Measurements from ENCODE around the gene TTC12. TPM values are rescaled to one million over a fixed set of nuclear protein-coding genes. Genes with fewer than 3 reads are reported as not detected.

TTC12 gene
- total and polyA plus RNA-seq, 2 of the 13 experiments (the other 11 are each of a cell fraction or from before 2014, with no cell fraction given), result 5.4 to 11.6 TPM

- in situ Hi-C loops (cut with HindIII; ENCODE audit: extremely low pct_ligation_motif_present, low pct_unique_long_range_greater_than_20kb) (no loop called here), intact Hi-C loops (cut with micrococcal nuclease; ENCODE audit: unreplicated experiment) (no loop called here)
- no peak overlapping the region for H3K27ac ChIP-seq (ENCODE audit: extremely low read length, insufficient read depth, low read length)
- no peak overlapping the region for H3K9ac ChIP-seq (ENCODE audit: insufficient read depth, low read depth, low read length)
- no peak overlapping the region; a peak in 1 of 6 replicates for H3K4me3 ChIP-seq (replicated peaks in 1 of 3; ENCODE audit: insufficient read depth in 1 of 3, low read depth in 2 of 3, low read length in 3 of 3)
- ChIA-PET CTCF (ENCODE audit: low intra/inter-chr PET ratio, low total read pairs) (no interaction called here), POLR2A (interaction anchor here (0.6 kb wide), 1 partner anchor 571 kb away, joined by 4 read pairs; no protein-coding TSS in a partner anchor)
- H3K36me3 ChIP-seq (replicated peaks in 1 of 2; ENCODE audit: control insufficient read depth in 1 of 2, insufficient read depth in 2 of 2, low read length in 2 of 2), result no peaks in the 10 kb centered on the region
- TSS peak; percentile 86 for BruUV-seq (replicated peaks)
- DNase-seq (ENCODE audit: low spot score), result no peak
- peaks cover 3% of the 10 kb centered on the region for H3K79me2 ChIP-seq (ENCODE audit: insufficient read depth, low read length)
- H4K20me1 ChIP-seq (ENCODE audit: insufficient read depth, low read length), result no peaks in the 10 kb centered on the region
- no peak for ATAC-seq
- peak overlapping the region; percentile 60; the same call in 1 of the 2 replicates for H3K4me2 ChIP-seq (ENCODE audit: low read depth, low read length)
- WGBS (ENCODE audit: low lambda C conversion rate), result 80% methylated on average over 2 of the region's 3 CpGs
- H2AFZ ChIP-seq (ENCODE audit: low read length), result no peak overlapping the region
- peaks cover 26% of the 10 kb centered on the region for H3K4me1 ChIP-seq (ENCODE audit: insufficient read depth, low read length)
- no peaks in the 10 kb centered on the region for H3K27me3 ChIP-seq (ENCODE audit: control insufficient read depth in 1 of 2, insufficient read depth in 2 of 2, low read length in 2 of 2)
- no peak for FAIRE-seq
- TF ChIP-seq POGZ (CRISPR knock-in tag; IDR thresholded peaks at IDR 0.05) (no peak), SIX4 (CRISPR knock-in tag; IDR thresholded peaks at IDR 0.05) (no peak), ETV6 (CRISPR knock-in tag; conservative IDR thresholded peaks at IDR 0.05) (no peak), NONO (IDR thresholded peaks at IDR 0.05) (no peak), NONO (CRISPR knock-in tag; conservative IDR thresholded peaks at IDR 0.05) (no peak), MIER3 (CRISPR knock-in tag; IDR thresholded peaks at IDR 0.05; ENCODE audit: borderline replicate concordance) (no peak), ZMYM3 (CRISPR knock-in tag; IDR thresholded peaks at IDR 0.05) (no peak), ZBTB4 (CRISPR knock-in tag; IDR thresholded peaks at IDR 0.05; ENCODE audit: borderline replicate concordance) (no peak), PAWR (CRISPR knock-in tag; IDR thresholded peaks at IDR 0.05; ENCODE audit: borderline replicate concordance) (no peak), SKI (IDR thresholded peaks at IDR 0.05; ENCODE audit: partially characterized antibody) (no peak), AHR (CRISPR knock-in tag; IDR thresholded peaks at IDR 0.05) (no peak), XBP1 (CRISPR knock-in tag; IDR thresholded peaks at IDR 0.05) (no peak)
- no peaks in the 10 kb centered on the region for H3K9me3 ChIP-seq (ENCODE audit: low read length)
These were observed 782 bp upstream of the TTC12 start for GRCh38 chr11:113313601-113314000.

Data from HepG2 (cell line).